Panc1 (cell line): ENCODE results near the gene BFSP1. TPM values are rescaled to one million over a fixed set of nuclear protein-coding genes. Genes with fewer than 3 reads are reported as not detected.

ENCODE experiments used
- ATAC-seq: fragments of 200-7000 bp; cut with Tn5 transposase; 2 replicates; pipeline ENCODE4 v1.9.1; 2020; ENCODE audit warnings: mild to moderate bottlenecking, moderate library complexity
- BruUV-seq: library from RNA; stranded (reverse); fragments of 400-500 nt; replicated peaks from 2 replicates; lab custom pipeline; 2021; lab: Mats Ljungman, UMichigan
- CTCF ChIA-PET: fragments of 300-600 bp; sonication (Branson Sonifier 250); formaldehyde crosslinking; loops from one replicate; lab custom pipeline; 2022; ENCODE audit warnings: antibody characterized with exemption; lab: Charles Lee
- POLR2A ChIA-PET: fragments of 300-600 bp; sonication (Branson Sonifier 250); formaldehyde crosslinking; loops from one replicate; lab custom pipeline; 2022; ENCODE audit warnings: antibody characterized with exemption; lab: Charles Lee
- DNase-seq: peaks from one replicate; pipeline ENCODE4 v3.0.0-alpha.2; 2010; ENCODE audit warnings: low read depth, low spot score
- H3K27ac ChIP-seq: 2 replicates; pipeline ENCODE4 v1.5.1; 2011; ENCODE audit warnings: mild to moderate bottlenecking, low read length, inconsistent platforms
- H3K27me3 ChIP-seq: fragments of 200-500 bp; sonication (Bioruptor generic); 2 replicates; pipeline ENCODE4 v1.6.0; 2014; ENCODE audit warnings: low read length, inconsistent platforms; ENCODE audit not compliant: control insufficient read depth, insufficient read depth
- H3K36me3 ChIP-seq: fragments of 200-500 bp; sonication (Bioruptor generic); 2 replicates; pipeline ENCODE4 v1.5.1; 2014; ENCODE audit warnings: inconsistent platforms, mild to moderate bottlenecking, low read length, moderate library complexity; ENCODE audit not compliant: control insufficient read depth, insufficient read depth
- H3K4me1 ChIP-seq: 2 replicates; pipeline ENCODE4 v1.5.1; 2011; ENCODE audit warnings: inconsistent platforms, mild to moderate bottlenecking, low read length, moderate library complexity; ENCODE audit not compliant: control insufficient read depth, insufficient read depth
- H3K4me3 ChIP-seq, 2 experiments: 2 replicates each; pipeline ENCODE4 v1.5.1; 2011 to 2012; ENCODE audit warnings: low read depth in 2 of 2, low read length in 2 of 2, mild to moderate bottlenecking in 2 of 2, inconsistent platforms in 1 of 2, moderate library complexity in 1 of 2
- H3K9me3 ChIP-seq: fragments of 200-500 bp; sonication (Bioruptor generic); 2 replicates; pipeline ENCODE4 v1.5.1; 2014; ENCODE audit warnings: low read depth, mild to moderate bottlenecking, inconsistent platforms, low read length, moderate library complexity; ENCODE audit not compliant: control insufficient read depth, insufficient read depth
- CTCF ChIP-seq: fragments of 450-650 bp; IDR thresholded peaks from 2 replicates; pipeline ENCODE4 v1.5.1; 2017; ENCODE audit warnings: mild to moderate bottlenecking
- POLR2AphosphoS5 ChIP-seq: IDR thresholded peaks from 2 replicates; pipeline ENCODE4 v1.6.1; 2012; ENCODE audit warnings: mild to moderate bottlenecking, low read depth, low read length, moderate library complexity
- REST ChIP-seq, 2 experiments: IDR thresholded peaks; 2 replicates each; pipeline ENCODE4 v1.6.1; 2011 to 2012; ENCODE audit warnings: low read depth in 2 of 2, control low read depth in 1 of 2, low read length in 1 of 2, mild to moderate bottlenecking in 1 of 2, moderate library complexity in 1 of 2; ENCODE audit not compliant: insufficient read depth in 1 of 2
- SIN3A ChIP-seq: IDR thresholded peaks from 2 replicates; pipeline ENCODE4 v1.6.1; 2012; ENCODE audit warnings: low read depth, mild to moderate bottlenecking, low read length, moderate library complexity, borderline replicate concordance; ENCODE audit not compliant: insufficient read depth
- TCF7L2 ChIP-seq: IDR thresholded peaks from 2 replicates; pipeline ENCODE4 v1.6.1; 2011; ENCODE audit warnings: mild to moderate bottlenecking, low read depth, low read length, inconsistent platforms
- in situ Hi-C: cut with HindIII; loops from 2 replicates; pipeline ENCODE4 v1.10.0; 2016; ENCODE audit warnings: low sequenced_read_pairs, low pct_unique_long_range_greater_than_20kb
- intact Hi-C: fragments of 100-400 bp; cut with micrococcal nuclease; formaldehyde crosslinking; loops from one replicate; pipeline ENCODE4 v1.10.0; 2022; ENCODE audit not compliant: unreplicated experiment
- total RNA-seq: library from RNA; stranded (reverse); gene quantifications from one replicate; pipeline ENCODE4 v1.2.1, GENCODE V29; 2021; ENCODE audit not compliant: unreplicated experiment

BFSP1 gene
- total RNA-seq, 1 experiment from 2014 or later, result 6.9 TPM

- no peak overlapping the region for H3K27ac ChIP-seq
- BruUV-seq, result no TSS peak
- DNase-seq (no peak), ATAC-seq (no peak)
- H3K36me3 ChIP-seq, result no peaks in the 10 kb centered on the region
- H3K9me3 ChIP-seq, result no peaks in the 10 kb centered on the region
- ChIA-PET CTCF (no interaction called here), POLR2A (no interaction called here)
- no peak for TF ChIP-seq CTCF
- no peak for TF ChIP-seq SIN3A
- TF ChIP-seq REST (IDR thresholded peaks at IDR 0.05; ENCODE audit: insufficient read depth in 1 of 2, low read depth in 2 of 2, low read length in 1 of 2), result no peak
- no peak for TF ChIP-seq POLR2AphosphoS5
- TF ChIP-seq TCF7L2, result no peak
- no peak overlapping the region for H3K4me3 ChIP-seq
- H3K4me1 ChIP-seq, result no peaks in the 10 kb centered on the region
- intact Hi-C loops, result no loop called here
- in situ Hi-C loops, result no loop called here
- H3K27me3 ChIP-seq, result no peaks in the 10 kb centered on the region
These were observed 61.7 kb downstream of the BFSP1 start for GRCh38 chr20:17469246-17470030.

GRCh38 chr20:17468073-17468840 lies 62.9 kb downstream of the BFSP1 start:
- Histone ChIP-seq H3K36me3 (no peaks in the 10 kb centered on the region), H3K4me1 (no peaks in the 10 kb centered on the region), H3K4me3 (no peak overlapping the region), H3K27me3 (no peaks in the 10 kb centered on the region), H3K27ac (no peak overlapping the region), H3K9me3 (no peaks in the 10 kb centered on the region)
- no peak for TF ChIP-seq TCF7L2
- TF ChIP-seq REST (IDR thresholded peaks at IDR 0.05; ENCODE audit: insufficient read depth in 1 of 2, low read depth in 2 of 2, low read length in 1 of 2), result no peak
- no peak for TF ChIP-seq SIN3A
- TF ChIP-seq CTCF, result no peak
- intact Hi-C loops, result no loop called here
- ChIA-PET CTCF (no interaction called here), POLR2A (no interaction called here)
- in situ Hi-C loops, result no loop called here
- no peak for DNase-seq
- no peak for ATAC-seq
- no TSS peak for BruUV-seq
